ENCODE data around the gene DNAJC9.
A peak's percentile ranks its signal among the peaks of the same experiment; 100 is the strongest.

The DNAJC9 gene

GRCh38 chr10:73251683-73252444, 4.8 kb upstream of the DNAJC9 start:
- H3K4me3 Mint-ChIP-seq = peak overlapping the region; percentile 100
- no peaks in the 10 kb centered on the region for H3K9me3 Mint-ChIP-seq
- H3K27me3 Mint-ChIP-seq = no peaks in the 10 kb centered on the region
- peak overlapping the region; percentile 99 for H3K27ac Mint-ChIP-seq
- peaks cover 56% of the 10 kb centered on the region for H3K4me1 Mint-ChIP-seq (ENCODE audit: low read depth)
- H3K36me3 Mint-ChIP-seq (ENCODE audit: low read depth) = peaks cover 43% of the 10 kb centered on the region

DNA sequence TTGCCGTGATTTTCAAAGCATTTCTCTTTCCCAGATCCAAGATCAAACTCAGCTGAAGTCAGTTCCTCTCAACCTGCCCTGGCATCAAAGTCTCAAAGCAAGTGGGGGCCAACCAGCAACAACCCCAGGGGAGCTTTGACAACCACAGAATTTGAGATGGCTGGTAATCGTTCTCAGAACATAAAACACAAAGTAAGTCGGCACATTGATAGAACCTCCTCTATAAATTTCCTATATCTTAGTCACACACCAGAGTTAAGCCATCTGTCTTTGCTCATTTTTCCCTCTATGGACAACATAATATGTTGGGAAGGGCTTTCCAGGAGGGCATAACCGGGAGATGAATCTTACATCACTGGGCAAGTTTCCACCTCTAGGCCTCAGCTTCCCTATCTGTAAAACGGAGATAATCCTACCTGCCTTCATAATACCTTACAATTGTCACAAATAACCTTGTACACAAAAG, 1.2 kb upstream of the DNAJC9 start:
- H3K36me3 Mint-ChIP-seq (ENCODE audit: low read depth) = peaks cover 77% of the 10 kb centered on the region
- peaks cover 75% of the 10 kb centered on the region for H3K4me1 Mint-ChIP-seq (ENCODE audit: low read depth)
- peak overlapping the region; percentile 93 for H3K27ac Mint-ChIP-seq
- peak overlapping the region; percentile 97 for H3K4me3 Mint-ChIP-seq
- no peaks in the 10 kb centered on the region for H3K9me3 Mint-ChIP-seq
- no peaks in the 10 kb centered on the region for H3K27me3 Mint-ChIP-seq

DNA sequence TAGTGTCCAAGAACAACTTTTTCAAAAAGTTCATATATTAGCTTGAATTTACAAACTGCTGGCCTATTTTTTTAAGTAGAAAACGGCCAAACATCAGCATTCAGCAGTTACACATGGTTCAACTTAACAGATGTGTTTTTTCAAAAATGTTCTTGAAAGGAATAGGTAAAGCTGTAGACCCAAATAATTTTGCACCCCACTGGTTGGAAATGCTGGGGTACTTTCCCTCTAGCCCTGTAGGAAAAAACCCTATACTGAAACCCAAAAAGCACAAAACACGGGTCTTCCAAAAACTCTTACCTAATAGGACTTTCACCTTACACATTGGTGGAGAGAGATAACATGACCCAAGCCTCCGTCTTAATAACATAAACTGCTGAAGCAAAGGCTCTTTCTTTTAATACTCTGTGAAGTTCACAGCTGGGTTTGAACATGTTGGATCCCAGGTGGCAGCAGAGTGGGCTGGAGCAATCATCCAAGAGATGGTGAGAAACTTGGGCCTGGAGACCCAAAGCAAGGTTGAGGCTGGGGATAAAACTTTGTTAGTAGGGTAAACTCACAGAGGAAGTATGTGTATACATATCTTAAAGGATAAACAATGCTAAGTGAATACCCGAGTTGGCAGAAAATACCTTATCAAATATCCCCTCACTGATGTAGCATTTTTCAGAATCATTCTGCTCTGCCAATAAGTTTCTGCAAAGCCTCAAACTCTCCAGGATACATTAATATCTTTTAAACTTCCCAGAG, 629 bp upstream of the DNAJC9 start:
- peak overlapping the region; percentile 93 for H3K27ac Mint-ChIP-seq

GRCh38 chr10:73246322-73246645, 771 bp downstream of the DNAJC9 start:
- Mint-ChIP-seq H3K4me3 (peak overlapping the region; percentile 97), H3K27me3 (no peaks in the 10 kb centered on the region), H3K9me3 (no peaks in the 10 kb centered on the region), H3K4me1 (ENCODE audit: low read depth) (peaks cover 68% of the 10 kb centered on the region), H3K36me3 (ENCODE audit: low read depth) (peaks cover 86% of the 10 kb centered on the region), H3K27ac (peak overlapping the region; percentile 93)

More for the DNA sequence above, 629 bp upstream of the DNAJC9 start:
- Mint-ChIP-seq H3K36me3 (ENCODE audit: low read depth) (peaks cover 83% of the 10 kb centered on the region), H3K4me3 (peak overlapping the region; percentile 97), H3K27me3 (no peaks in the 10 kb centered on the region), H3K9me3 (no peaks in the 10 kb centered on the region), H3K4me1 (ENCODE audit: low read depth) (peaks cover 77% of the 10 kb centered on the region)

- peaks cover 57% of the 10 kb centered on the region for H3K4me1 Mint-ChIP-seq (ENCODE audit: low read depth)
- peaks cover 87% of the 10 kb centered on the region for H3K36me3 Mint-ChIP-seq (ENCODE audit: low read depth)
- H3K9me3 Mint-ChIP-seq = no peaks in the 10 kb centered on the region
- no peaks in the 10 kb centered on the region for H3K27me3 Mint-ChIP-seq
- peak overlapping the region; percentile 13 for H3K27ac Mint-ChIP-seq
- H3K4me3 Mint-ChIP-seq = peak overlapping the region; percentile 97
Measured at GRCh38 chr10:73244866-73245477, 2.1 kb downstream of the DNAJC9 start.

DNA sequence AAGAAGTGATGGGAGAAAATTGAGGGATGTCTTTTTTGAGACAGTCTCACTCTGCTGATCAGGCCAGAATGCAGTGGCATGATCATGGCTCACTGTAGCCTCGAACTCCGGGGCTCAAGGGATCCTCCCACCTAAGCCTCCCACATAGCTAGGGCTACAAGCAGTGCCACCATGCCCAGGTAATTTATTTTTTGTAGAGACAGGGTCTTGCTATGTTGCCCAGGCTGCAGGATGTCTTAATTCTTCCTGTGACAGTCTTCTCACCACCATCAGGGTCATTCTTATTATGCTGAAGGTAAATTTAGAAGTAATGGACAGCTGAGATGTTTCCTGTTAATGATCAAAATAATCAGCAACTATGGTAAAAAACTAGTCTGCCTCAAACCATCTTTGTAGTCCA, 7.1 kb downstream of the DNAJC9 start:
- H3K9me3 Mint-ChIP-seq = no peaks in the 10 kb centered on the region
- no peak overlapping the region for H3K27ac Mint-ChIP-seq
- H3K27me3 Mint-ChIP-seq = no peaks in the 10 kb centered on the region
- H3K36me3 Mint-ChIP-seq (ENCODE audit: low read depth) = peaks cover 70% of the 10 kb centered on the region
- no peak overlapping the region for H3K4me3 Mint-ChIP-seq
- H3K4me1 Mint-ChIP-seq (ENCODE audit: low read depth) = peaks cover 23% of the 10 kb centered on the region

DNA sequence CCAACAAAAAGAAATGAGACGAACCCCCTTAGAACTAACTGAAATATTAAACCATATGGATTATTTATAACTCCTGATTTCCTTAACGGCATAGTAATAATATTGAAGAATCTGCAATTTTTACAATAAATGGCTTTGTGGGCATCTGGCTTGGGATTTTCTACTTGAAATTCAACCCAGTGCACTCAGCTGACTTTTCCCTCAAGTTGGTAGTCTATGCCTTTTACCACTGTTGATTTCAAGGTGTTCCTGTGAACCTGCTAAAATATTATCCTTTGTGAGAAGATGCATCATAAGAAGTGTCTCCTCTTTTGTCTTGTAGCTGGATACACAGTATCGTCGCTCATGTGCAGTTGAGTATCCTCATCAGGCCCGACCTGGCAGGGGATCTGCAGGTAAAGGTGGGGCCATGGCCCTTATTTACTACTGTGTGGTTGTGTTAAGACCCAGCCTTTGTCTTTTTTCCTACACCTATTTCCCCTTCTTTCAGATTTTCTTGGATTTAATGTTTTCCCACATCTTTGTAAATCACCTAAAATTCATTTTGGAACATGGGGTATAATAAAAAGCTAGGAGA, 8.0 kb downstream of the DNAJC9 start:
- no peaks in the 10 kb centered on the region for H3K27me3 Mint-ChIP-seq
- H3K4me3 Mint-ChIP-seq = no peak overlapping the region
- H3K36me3 Mint-ChIP-seq (ENCODE audit: low read depth) = peaks cover 70% of the 10 kb centered on the region
- no peaks in the 10 kb centered on the region for H3K9me3 Mint-ChIP-seq
- H3K4me1 Mint-ChIP-seq (ENCODE audit: low read depth) = peaks cover 14% of the 10 kb centered on the region
- H3K27ac Mint-ChIP-seq = no peak overlapping the region

- H3K4me1 Mint-ChIP-seq (ENCODE audit: low read depth) = no peaks in the 10 kb centered on the region
- peaks cover 54% of the 10 kb centered on the region for H3K36me3 Mint-ChIP-seq (ENCODE audit: low read depth)
- no peak overlapping the region for H3K27ac Mint-ChIP-seq
- H3K27me3 Mint-ChIP-seq = no peaks in the 10 kb centered on the region
- no peak overlapping the region for H3K4me3 Mint-ChIP-seq
- no peaks in the 10 kb centered on the region for H3K9me3 Mint-ChIP-seq
Measured at GRCh38 chr10:73234695-73235094, 12.4 kb downstream of the DNAJC9 start.

DNA sequence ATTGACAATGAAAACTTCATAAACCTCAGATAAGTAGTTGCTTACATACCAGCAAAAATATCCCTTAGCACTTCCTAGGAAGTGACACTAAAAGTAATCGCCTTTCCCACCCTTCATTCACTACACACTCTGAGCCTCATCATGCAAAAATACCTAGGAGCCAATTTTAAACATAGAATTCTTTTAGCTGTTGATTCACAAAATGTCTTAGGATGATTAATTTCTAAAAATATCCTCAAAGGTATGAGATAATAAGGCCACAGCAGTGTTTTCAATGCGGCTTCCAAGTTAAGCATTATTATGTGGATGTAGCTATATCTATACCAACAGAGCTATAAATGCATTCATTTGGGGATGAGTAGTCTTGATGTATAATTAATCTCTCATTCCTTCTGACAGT, 13.2 kb downstream of the DNAJC9 start:
- no peaks in the 10 kb centered on the region for H3K4me1 Mint-ChIP-seq (ENCODE audit: low read depth)
- H3K4me3 Mint-ChIP-seq = no peak overlapping the region
- H3K27me3 Mint-ChIP-seq = no peaks in the 10 kb centered on the region
- H3K27ac Mint-ChIP-seq = no peak overlapping the region
- no peaks in the 10 kb centered on the region for H3K9me3 Mint-ChIP-seq
- peaks cover 46% of the 10 kb centered on the region for H3K36me3 Mint-ChIP-seq (ENCODE audit: low read depth)

DNA sequence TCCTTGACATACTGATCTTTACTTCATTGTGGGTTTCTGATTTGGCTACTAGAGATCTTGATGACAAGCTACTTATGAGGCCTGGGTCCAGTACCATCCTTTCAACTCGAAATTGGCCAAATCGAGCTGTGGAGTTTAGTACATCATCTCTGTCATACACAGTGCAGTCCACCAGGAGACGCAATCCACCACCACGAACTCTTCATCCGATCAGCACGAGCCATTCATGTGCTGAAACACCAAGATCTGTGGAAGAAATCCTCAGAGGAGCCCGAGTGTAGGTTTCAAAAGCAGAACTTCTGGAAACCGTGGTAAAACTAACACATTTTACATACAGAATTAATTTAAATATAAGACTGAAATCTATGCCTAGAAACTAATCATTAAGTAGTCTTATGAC, 14.2 kb downstream of the DNAJC9 start:
- H3K27me3 Mint-ChIP-seq = no peaks in the 10 kb centered on the region
- no peaks in the 10 kb centered on the region for H3K9me3 Mint-ChIP-seq
- peaks cover 43% of the 10 kb centered on the region for H3K36me3 Mint-ChIP-seq (ENCODE audit: low read depth)
- H3K4me1 Mint-ChIP-seq (ENCODE audit: low read depth) = no peaks in the 10 kb centered on the region
- H3K27ac Mint-ChIP-seq = no peak overlapping the region
- no peak overlapping the region for H3K4me3 Mint-ChIP-seq

- Mint-ChIP-seq H3K4me1 (ENCODE audit: low read depth) (no peaks in the 10 kb centered on the region), H3K27ac (no peak overlapping the region), H3K36me3 (ENCODE audit: low read depth) (peaks cover 28% of the 10 kb centered on the region), H3K4me3 (no peak overlapping the region), H3K9me3 (no peaks in the 10 kb centered on the region), H3K27me3 (no peaks in the 10 kb centered on the region)
Measured at GRCh38 chr10:73229567-73229966, 17.5 kb downstream of the DNAJC9 start.

GRCh38 chr10:73228247-73228646, 18.8 kb downstream of the DNAJC9 start:
- H3K4me1 Mint-ChIP-seq (ENCODE audit: low read depth) = no peaks in the 10 kb centered on the region
- no peaks in the 10 kb centered on the region for H3K27me3 Mint-ChIP-seq
- H3K27ac Mint-ChIP-seq = no peak overlapping the region
- peaks cover 18% of the 10 kb centered on the region for H3K36me3 Mint-ChIP-seq (ENCODE audit: low read depth)
- no peak overlapping the region for H3K4me3 Mint-ChIP-seq
- no peaks in the 10 kb centered on the region for H3K9me3 Mint-ChIP-seq

- Mint-ChIP-seq H3K27me3 (no peaks in the 10 kb centered on the region), H3K27ac (no peak overlapping the region), H3K9me3 (no peaks in the 10 kb centered on the region), H3K4me3 (no peak overlapping the region), H3K4me1 (ENCODE audit: low read depth) (no peaks in the 10 kb centered on the region), H3K36me3 (ENCODE audit: low read depth) (peaks cover 13% of the 10 kb centered on the region)
Measured at GRCh38 chr10:73226663-73227062, 20.4 kb downstream of the DNAJC9 start.

- Mint-ChIP-seq H3K27ac (no peak overlapping the region), H3K9me3 (no peaks in the 10 kb centered on the region), H3K27me3 (no peaks in the 10 kb centered on the region), H3K4me3 (no peak overlapping the region), H3K36me3 (ENCODE audit: low read depth) (peaks cover 9% of the 10 kb centered on the region), H3K4me1 (ENCODE audit: low read depth) (no peaks in the 10 kb centered on the region)
Measured at GRCh38 chr10:73225518-73225917, 21.5 kb downstream of the DNAJC9 start.

DNA sequence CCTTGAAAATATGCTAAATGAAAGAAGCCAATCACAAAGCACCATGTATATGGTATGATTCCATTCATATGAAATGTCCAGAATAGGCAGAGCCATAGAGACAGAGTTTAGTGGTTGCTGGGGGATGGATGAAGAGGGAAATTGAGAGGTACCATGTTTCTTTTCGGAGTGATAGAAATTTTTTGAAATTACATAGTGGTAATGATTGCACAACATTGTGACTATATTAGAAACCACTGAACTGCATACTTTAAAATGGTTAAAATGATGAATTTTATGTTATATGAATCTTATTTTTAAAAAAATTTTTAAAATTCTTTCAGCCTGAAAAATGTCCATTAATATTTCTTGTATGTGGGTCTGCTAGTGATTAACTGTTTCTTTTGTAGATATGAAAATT, 26.1 kb downstream of the DNAJC9 start:
- H3K27ac Mint-ChIP-seq = no peak overlapping the region
- H3K36me3 Mint-ChIP-seq (ENCODE audit: low read depth) = peaks cover 18% of the 10 kb centered on the region
- H3K4me3 Mint-ChIP-seq = no peak overlapping the region
- no peaks in the 10 kb centered on the region for H3K4me1 Mint-ChIP-seq (ENCODE audit: low read depth)
- no peaks in the 10 kb centered on the region for H3K27me3 Mint-ChIP-seq
- no peaks in the 10 kb centered on the region for H3K9me3 Mint-ChIP-seq
